ENCODE results near the gene SMIM8. TPM values are rescaled to one million over a fixed set of nuclear protein-coding genes. Genes with fewer than 3 reads are reported as not detected.

SMIM8 gene
- polyA plus RNA-seq, 1 donor from 2014 or later: 30.6 TPM

DNA sequence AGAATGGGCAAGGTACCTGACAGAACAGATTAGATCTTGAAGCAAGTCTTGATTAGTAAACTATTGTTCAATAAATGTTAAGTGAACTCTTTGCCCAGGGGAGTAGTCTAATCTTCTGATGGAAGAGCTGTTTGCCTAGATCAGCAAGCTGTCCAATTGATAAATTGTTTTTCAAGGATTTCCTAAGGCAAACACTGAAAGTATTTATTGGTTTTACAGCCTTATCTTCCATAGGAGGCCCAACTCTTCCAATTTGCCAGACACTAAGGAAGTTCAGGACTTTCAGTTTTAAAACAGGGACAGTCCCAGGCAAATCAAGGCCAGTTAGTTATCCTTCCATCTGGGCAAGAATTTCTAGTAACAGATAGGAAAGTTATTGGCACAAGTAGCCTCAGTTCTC is 20.4 kb downstream of the SMIM8 start:
- H3K4me2 ChIP-seq (ENCODE audit: low read length): no peak overlapping the region
- H3K4me3 ChIP-seq (ENCODE audit: low read length): no peak overlapping the region
- H3K79me2 ChIP-seq (replicated peaks; ENCODE audit: insufficient read depth, low read length): no peaks in the 10 kb centered on the region
- no peak overlapping the region for H3K9ac ChIP-seq (ENCODE audit: low read length)
- H2AFZ ChIP-seq (ENCODE audit: low read depth, low read length): no peak overlapping the region
- no peaks in the 10 kb centered on the region for H3K27me3 ChIP-seq (ENCODE audit: insufficient read depth, low read depth, low read length)
- no peaks in the 10 kb centered on the region for H3K9me3 ChIP-seq (ENCODE audit: low read length)
- H3F3A ChIP-seq (ENCODE audit: insufficient read depth, low read length, poor library complexity, severe bottlenecking): no peaks in the 10 kb centered on the region
- H3K36me3 ChIP-seq (ENCODE audit: insufficient read depth, low read length): no peaks in the 10 kb centered on the region
- no peaks in the 10 kb centered on the region for H3K9me2 ChIP-seq (ENCODE audit: insufficient read depth, low read length)
- TF ChIP-seq MXI1 (conservative IDR thresholded peaks at IDR 0.05; ENCODE audit: poor library complexity, severe bottlenecking) (no peak), RAD21 (conservative IDR thresholded peaks at IDR 0.05) (no peak), SMC3 (conservative IDR thresholded peaks at IDR 0.05; ENCODE audit: poor library complexity) (no peak), EZH2 (IDR thresholded peaks at IDR 0.05; ENCODE audit: borderline replicate concordance, insufficient read depth, low read length, poor library complexity, severe bottlenecking) (no peak), EP300 (conservative IDR thresholded peaks at IDR 0.05; ENCODE audit: poor library complexity, severe bottlenecking) (no peak), TAF1 (IDR thresholded peaks at IDR 0.05; ENCODE audit: low read depth) (no peak), POLR2AphosphoS5 (IDR thresholded peaks at IDR 0.05) (no peak)
- TF ChIP-seq, protein P1, sequence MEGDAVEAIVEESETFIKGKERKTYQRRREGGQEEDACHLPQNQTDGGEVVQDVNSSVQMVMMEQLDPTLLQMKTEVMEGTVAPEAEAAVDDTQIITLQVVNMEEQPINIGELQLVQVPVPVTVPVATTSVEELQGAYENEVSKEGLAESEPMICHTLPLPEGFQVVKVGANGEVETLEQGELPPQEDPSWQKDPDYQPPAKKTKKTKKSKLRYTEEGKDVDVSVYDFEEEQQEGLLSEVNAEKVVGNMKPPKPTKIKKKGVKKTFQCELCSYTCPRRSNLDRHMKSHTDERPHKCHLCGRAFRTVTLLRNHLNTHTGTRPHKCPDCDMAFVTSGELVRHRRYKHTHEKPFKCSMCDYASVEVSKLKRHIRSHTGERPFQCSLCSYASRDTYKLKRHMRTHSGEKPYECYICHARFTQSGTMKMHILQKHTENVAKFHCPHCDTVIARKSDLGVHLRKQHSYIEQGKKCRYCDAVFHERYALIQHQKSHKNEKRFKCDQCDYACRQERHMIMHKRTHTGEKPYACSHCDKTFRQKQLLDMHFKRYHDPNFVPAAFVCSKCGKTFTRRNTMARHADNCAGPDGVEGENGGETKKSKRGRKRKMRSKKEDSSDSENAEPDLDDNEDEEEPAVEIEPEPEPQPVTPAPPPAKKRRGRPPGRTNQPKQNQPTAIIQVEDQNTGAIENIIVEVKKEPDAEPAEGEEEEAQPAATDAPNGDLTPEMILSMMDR (IDR thresholded peaks at IDR 0.05; ENCODE audit: poor library complexity, severe bottlenecking): no peak
- TF ChIP-seq, protein P2, sequence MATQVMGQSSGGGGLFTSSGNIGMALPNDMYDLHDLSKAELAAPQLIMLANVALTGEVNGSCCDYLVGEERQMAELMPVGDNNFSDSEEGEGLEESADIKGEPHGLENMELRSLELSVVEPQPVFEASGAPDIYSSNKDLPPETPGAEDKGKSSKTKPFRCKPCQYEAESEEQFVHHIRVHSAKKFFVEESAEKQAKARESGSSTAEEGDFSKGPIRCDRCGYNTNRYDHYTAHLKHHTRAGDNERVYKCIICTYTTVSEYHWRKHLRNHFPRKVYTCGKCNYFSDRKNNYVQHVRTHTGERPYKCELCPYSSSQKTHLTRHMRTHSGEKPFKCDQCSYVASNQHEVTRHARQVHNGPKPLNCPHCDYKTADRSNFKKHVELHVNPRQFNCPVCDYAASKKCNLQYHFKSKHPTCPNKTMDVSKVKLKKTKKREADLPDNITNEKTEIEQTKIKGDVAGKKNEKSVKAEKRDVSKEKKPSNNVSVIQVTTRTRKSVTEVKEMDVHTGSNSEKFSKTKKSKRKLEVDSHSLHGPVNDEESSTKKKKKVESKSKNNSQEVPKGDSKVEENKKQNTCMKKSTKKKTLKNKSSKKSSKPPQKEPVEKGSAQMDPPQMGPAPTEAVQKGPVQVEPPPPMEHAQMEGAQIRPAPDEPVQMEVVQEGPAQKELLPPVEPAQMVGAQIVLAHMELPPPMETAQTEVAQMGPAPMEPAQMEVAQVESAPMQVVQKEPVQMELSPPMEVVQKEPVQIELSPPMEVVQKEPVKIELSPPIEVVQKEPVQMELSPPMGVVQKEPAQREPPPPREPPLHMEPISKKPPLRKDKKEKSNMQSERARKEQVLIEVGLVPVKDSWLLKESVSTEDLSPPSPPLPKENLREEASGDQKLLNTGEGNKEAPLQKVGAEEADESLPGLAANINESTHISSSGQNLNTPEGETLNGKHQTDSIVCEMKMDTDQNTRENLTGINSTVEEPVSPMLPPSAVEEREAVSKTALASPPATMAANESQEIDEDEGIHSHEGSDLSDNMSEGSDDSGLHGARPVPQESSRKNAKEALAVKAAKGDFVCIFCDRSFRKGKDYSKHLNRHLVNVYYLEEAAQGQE (IDR thresholded peaks at IDR 0.05; ENCODE audit: borderline replicate concordance): no peak
- H3K27ac ChIP-seq (ENCODE audit: low read length): no peak overlapping the region
- H4K20me1 ChIP-seq (ENCODE audit: insufficient read depth): no peaks in the 10 kb centered on the region

DNA sequence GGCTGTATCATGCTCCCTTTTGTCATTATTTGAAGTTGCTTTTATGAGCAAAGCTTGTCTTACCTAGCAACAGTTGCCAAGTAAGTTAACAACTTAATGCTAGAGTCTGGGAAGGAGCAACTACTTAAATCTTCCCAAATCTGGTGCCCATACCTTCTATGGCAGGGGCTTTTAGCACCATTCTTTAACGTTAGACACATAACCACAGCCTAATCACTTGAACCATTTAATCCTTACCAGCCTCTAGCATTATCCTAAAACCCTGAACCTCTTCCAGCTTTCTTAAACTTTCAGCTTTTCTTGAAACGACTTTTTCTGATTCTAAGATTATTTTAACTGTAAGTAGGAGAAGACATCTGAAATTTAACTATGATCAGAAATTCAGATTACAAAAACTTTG is 22.3 kb downstream of the SMIM8 start, which contains the start of gene C6orf163:
Gene C6orf163, plus strand, starts transcription at position 83 of the 400 bp plus-strand sequence. Its CDS starts 287 bp downstream, at position 370.
- Histone ChIP-seq H3K4me2 (ENCODE audit: low read length) (no peak within 1 kb of the TSS), H3K27ac (ENCODE audit: low read length) (no peak within 1 kb of the TSS), H3K79me2 (replicated peaks; ENCODE audit: insufficient read depth, low read length) (no peaks in the 10 kb centered on the region), H3K36me3 (ENCODE audit: insufficient read depth, low read length) (no peaks in the 10 kb centered on the region), H3K9ac (ENCODE audit: low read length) (no peak within 1 kb of the TSS), H3K27me3 (ENCODE audit: insufficient read depth, low read depth, low read length) (no peaks in the 10 kb centered on the region), H3K9me2 (ENCODE audit: insufficient read depth, low read length) (no peaks in the 10 kb centered on the region), H3F3A (ENCODE audit: insufficient read depth, low read length, poor library complexity, severe bottlenecking) (no peaks in the 10 kb centered on the region), H4K20me1 (ENCODE audit: insufficient read depth) (no peaks in the 10 kb centered on the region), H3K9me3 (ENCODE audit: low read length) (no peaks in the 10 kb centered on the region), H3K4me3 (ENCODE audit: low read length) (no peak within 1 kb of the TSS), H2AFZ (ENCODE audit: low read depth, low read length) (no peak within 1 kb of the TSS)
- TF ChIP-seq, protein P1 (IDR thresholded peaks at IDR 0.05; ENCODE audit: poor library complexity, severe bottlenecking): no peak
- no peak for TF ChIP-seq RAD21 (conservative IDR thresholded peaks at IDR 0.05)
- no peak for TF ChIP-seq POLR2AphosphoS5 (IDR thresholded peaks at IDR 0.05)
- no peak for TF ChIP-seq SMC3 (conservative IDR thresholded peaks at IDR 0.05; ENCODE audit: poor library complexity)

All from neural cell (in vitro differentiated cells).